Measurements from ENCODE around the gene LILRA5.
"Not testable (repeated sequence)": the region's sequence is repeated elsewhere in the genome, so short reads cannot be mapped to it uniquely, and the experiment has no call there.

Gene LILRA5

DNA sequence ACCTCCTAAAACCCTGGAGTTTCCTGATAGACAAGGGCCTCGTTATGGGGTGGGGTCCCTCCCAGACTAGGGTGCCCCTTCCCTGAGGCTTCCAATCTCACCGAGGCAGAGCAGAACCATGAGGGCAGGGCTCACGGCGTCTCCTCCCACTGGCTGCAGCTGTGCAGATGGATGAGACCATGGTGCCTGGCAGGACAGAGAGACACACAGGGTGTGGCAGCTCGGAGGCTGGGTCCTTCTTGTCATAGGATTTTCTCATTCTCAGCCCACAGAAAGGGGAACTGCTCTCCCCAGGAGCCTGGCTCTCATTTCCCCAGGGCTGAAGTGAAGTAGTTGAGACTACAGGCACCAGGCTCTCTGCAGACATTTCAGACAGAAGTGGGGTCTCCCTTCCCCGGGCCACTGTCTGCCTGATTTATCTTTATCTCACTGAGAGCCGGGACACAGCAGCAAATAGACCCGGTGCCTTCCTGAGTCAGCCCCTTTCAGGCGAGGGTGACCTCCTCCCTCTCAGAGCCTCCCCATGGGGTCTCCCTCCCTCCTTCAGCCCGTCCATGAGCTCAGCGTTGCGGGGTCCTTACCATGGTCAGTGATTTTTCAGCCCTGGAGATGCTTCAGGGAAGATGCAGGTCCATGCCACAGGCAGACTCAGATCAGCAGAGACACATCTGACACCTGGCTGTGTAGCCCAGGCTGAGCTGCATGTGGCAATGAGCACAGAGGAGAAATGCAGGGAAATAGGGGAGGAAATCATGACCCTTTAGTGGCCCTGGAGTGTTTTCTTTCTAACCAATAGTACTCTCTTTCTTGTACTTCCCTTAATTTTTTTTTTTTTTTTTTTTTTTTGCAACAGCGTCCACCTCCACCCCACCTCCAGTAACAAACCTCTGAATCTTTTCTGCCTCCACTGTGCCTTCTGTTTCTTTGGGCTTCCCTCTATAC, at the start of gene LILRA5:
Gene LILRA5 (minus strand): TSS at position 731 of the 942 bp plus-strand sequence. CDS start 147 bp downstream, at position 584.
- no peak for DNase-seq

DNA sequence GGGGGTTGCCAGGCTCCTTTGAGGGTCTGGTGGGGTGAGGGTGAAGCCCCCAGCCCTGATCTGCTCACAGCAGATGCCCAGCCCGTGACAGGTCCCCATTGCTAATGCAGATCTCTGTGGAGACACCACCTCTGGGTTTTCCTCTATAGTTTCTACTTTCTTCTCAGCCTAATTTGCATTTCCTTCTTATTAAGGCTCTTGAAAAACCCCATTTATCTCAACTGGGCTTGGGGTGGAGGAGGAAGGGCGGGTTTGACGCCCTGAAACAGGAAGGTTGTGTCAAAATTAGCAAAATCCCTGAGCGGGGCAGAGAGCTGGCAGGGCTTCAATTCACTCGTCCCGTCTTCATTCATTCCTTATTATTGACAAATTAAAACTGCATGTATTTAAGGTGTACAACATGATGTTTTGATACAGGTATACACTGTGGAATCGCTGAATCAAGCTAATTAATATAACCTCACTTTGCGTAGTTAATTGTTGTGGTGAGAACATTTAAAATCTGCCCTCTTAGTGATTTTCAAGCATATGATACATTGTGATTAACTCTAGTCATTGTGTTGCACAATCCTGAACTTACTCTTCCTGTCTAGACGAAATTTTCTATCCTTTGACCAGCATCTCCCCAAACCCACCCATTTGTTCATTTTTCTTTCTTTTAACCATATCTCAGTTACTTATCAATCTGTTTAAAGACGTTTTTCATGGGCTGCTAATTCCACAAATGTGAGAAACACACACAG, 48.9 kb upstream of the LILRA5 start:
- DNase-seq = not testable (repeated sequence)

DNA sequence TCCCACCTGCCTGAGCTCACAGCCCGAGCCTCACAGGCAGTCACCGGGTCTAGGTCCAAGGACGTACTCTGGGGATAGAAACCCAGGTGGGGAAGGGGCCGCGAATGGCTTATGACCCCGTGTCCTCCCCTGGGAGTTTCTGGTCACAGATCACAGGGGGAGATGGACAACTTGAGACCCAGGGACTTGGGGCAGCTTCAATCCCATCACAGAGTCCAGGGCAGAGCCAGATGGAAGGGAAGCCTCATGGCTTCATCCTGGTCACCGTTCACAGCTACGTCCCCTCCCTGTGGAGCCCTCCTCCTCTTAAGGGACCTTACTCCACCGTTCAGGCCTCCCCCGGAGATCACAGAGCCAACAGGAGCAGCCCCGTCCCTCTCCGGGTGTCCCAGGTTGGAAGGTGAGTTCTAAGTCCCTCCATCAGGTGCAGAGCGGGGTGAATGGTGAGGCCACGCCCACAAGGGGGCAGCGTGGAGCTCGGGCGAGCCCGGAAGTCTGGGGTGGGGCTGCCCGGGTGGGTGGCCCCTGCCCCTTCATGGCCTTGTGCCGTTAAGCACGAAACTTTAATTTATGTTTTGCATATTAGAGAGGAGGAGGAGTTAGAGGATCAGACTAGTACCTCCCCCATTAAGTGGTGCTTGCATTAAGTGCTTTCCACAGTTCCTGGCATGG, 46.3 kb upstream of the LILRA5 start:
- not testable (repeated sequence) for DNase-seq

DNA sequence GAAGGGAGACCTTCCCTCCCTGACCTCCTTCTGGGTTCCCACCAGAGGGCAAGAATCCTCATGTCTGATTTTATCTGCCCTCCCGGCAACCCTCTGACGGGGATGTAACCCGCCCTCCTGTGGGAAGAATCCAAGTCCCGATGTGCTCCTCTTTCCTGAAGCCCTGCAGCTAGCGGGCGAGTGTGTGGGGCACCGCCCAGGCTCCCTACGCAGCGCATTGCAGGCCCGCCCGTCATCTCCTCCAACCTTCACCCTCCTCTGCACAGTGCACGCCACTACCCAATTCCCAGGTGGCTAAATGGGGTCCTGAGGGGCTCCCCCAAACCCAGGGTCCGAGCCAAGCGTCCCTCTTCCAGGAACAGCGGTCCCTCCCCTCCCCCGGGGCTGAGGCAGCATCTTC, 44.4 kb upstream of the LILRA5 start:
- no peak for DNase-seq

DNA sequence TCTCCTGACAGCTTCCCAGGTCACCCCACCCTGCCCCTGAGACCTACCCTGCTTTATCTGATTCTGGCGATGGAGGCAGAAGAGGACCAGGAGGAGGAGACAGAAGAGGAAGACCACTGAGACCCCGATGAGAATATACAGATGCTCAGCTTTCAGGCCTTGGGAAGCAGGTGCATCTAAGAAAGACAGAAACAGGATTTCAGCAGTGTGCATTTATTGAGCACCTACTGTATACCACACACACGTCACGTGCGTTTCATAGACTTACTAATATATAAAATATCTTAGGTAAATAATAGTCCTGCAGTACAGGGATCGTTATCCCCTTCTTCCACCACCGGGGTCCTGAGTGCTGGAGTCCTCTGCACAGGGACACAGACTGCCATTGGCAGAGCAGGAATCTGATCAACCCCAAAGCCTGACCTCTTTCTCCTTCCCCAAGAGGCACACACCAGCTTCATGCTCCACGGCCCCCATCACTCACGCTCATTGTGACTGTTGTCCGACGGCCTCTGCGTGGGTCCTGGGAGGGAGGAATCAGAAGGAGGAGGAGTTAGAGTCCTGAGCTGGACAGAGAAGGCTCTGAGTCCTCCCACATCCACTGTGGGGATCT, 43.6 kb upstream of the LILRA5 start:
- DNase-seq = no peak

DNA sequence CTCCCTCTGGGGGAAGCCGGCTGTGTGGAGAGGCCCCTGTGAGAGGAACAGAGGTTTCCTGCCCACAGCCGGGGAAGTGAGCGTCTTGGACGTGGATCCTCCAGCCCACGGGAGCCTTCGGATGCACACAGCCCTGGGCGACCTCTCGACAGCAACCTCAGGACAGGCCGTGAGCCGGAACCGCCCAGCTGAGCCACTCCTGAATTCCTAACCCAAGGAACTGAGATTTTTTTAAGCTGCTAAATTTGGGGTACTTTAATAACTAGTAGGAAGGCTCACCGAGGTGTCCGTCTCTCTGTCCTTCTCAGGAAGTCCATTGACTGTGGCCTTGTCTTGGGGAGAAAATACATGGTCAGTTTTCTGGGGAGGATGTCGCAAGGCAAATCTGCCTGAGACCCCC, 42.7 kb upstream of the LILRA5 start:
- no peak for DNase-seq

DNA sequence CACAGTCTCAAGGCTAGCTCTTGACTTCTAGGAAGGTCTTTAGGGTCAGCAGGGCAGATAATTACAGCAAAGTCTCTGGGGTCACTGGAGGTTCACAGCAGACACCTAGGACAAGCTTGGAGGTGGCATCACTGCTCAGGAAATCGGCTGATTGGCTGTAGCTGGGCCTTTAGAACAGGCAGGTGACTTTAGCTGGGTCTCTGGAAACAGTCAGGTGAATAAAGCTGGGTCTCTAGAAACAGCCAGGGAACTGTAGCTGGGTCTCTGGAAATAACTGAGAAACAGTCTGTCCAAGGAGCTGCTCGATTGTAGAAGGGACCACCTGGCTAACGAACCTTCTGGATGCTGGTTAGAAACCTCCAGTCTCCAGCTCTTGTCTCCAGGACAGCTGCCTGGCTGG, 41.8 kb upstream of the LILRA5 start:
- no peak for DNase-seq

DNA sequence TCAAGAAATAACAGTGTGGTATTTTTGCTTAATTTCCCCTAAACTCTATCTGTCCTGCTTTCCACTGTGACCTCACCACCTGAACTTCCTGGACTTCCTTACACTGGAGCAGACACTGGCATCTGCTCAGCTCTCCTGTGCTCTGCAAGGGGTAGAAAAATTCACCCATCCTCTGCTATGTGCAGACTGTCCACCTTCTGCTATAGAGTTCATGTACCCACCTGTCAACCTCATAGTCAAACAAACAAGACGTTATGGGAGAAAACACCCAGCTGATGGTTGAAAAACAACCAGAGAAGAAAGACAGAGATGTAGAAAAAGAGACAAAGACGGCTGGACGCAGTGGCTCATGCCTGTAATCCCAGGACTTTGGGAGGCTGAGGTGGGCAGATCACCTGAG, 39.6 kb upstream of the LILRA5 start:
- no peak for DNase-seq

DNA sequence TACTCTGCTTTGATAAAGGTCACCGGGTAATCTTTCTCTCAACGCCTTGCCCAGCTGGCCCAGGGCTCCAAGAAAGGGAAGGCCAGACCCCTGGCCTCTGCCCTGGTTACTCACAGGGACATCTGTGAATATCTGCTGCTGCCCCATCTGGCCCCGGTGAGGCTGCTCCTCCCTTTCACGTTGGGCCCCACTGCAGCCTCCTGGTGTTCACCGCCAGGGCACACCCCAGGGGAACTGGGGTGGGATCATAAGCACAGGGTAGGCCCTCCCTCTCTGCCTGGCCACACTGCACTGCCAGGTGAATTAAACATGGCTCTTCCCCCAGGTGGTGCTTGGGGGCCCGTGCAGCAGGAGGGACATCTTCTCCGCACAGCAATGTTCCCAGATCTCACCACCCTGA, 39.1 kb upstream of the LILRA5 start:
- no peak for DNase-seq

DNA sequence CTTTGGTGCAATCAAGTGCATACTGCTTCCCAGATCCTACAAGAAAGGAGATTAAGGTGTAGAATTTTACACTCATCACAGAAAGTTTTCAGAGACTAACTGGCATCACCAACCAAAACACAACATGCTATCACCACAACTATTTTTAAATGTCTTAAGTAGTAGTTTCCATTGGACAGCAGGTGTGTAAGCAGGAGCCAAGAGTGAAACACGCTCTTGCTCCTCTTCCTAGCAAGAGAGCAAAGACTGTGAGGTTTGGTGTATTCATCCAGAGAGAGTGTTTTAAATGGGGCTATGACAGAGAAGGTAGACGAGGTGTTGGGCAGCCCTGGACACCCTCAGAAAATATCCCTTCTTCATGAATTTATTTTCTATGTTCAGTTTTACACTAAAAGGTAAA, 38.5 kb upstream of the LILRA5 start:
- DNase-seq = no peak

DNA sequence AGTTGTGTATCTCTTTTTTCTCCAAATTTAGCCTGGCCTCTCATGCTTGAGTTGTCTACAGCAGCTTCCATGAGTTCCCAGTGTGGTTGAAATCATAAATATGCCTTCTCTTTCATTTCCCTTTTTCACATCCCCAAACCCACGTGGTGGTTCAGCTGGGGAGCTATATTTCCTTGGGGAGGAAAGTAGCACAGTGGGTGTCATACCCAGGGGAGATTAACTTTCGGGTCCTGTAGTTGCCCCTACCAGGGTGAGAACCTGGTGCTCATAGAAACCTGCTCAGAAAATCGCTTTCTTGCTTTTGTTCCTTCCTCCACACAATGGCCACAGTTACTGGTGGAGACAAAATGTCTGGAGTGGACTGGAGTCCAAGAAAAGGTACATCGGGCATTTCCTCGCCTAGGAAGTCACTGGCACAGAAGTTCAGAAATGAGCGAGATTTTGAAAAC, 33.0 kb upstream of the LILRA5 start:
- DNase-seq = no peak

DNA sequence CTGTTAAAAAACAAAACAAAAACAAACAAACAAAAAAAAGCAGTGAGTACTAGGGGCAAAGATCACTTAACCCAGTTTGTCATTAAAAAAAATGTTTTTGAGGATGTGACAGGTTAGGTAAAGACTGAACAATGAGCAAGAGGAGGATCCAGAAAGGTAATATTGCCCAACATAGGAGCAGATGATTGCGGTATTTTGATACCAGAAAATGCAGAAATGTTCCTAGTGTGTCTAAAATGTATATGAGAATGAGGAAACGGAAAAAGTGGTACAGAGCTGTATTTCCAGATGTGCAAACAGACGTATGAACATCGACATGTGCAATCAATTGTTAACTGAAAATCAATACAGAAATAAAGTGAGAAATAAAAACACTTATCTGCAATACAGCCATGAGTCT, 30.9 kb upstream of the LILRA5 start:
- DNase-seq = no peak

DNA sequence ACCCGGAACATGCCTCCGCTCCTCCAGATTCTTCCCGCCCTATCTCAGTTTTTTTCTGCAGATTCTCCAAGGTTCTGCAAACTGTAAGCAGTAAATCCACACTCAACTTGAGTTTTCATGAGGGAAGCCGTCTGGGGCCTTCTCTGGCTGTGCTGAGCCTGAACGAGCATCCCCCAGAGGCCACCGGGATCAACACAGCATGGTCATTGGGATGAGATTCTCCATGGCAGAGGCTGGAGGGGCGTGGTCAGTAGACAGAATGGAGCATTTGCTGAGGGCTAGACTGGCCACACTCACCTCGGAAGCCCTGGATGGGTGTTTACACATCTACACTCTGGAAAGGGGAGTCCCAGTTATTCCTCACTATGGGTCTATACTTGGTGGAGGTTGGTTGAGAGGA, 28.3 kb upstream of the LILRA5 start:
- no peak for DNase-seq

DNA sequence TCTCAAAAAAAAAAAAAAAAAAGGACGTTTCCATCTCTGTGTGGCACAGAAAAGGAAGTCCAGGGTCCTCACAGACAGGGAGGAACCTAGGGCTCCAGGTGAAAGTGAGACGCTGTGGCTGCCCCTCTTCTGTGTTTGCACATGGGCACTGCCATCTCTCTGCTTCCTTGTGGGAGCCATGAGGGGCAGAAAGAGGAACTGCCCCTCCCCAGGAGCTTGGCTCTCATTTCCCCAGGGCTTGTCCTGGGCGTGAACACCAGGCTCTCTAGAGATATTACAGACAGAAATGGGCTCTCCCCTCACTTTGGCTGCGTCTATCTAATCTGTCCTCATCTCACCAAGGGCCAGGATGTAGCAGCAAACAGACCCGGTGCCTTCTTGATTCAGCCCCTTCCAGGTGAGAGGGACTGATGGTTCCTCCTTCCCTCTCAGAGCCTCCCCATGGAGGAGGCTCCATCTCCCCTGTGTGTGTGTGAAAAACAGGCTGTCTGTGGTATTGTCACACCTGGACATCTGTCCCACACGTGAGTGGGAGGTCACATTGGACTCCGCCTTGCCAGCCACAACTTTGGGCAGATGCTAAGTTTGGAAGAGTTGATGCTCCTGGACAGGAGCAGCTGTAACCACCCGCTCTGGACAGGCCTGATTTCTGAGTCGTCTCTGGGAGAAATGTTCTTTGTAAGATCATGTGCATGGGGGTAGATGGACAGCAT, 26.8 kb upstream of the LILRA5 start:
- no peak for DNase-seq

DNA sequence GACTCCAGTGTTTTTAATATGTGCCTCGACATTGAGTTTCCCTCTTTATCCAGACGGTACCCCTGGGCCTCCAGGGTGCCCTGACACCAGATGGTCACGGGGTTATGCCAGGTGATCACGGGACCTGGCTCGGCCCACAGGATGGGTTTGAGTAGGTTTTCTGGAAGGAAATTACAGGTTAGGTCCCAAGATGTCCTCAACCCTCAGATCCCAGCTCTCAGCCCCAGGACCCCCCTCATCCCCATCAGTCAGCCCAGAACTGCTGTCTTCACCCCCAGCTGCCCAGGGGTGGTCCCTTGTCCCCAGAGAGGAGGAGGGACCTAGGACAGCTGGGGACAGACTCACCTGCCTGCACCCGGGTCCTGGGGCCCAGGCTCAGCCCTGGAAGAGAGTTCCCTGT, 25.6 kb upstream of the LILRA5 start:
- no peak for DNase-seq

DNA sequence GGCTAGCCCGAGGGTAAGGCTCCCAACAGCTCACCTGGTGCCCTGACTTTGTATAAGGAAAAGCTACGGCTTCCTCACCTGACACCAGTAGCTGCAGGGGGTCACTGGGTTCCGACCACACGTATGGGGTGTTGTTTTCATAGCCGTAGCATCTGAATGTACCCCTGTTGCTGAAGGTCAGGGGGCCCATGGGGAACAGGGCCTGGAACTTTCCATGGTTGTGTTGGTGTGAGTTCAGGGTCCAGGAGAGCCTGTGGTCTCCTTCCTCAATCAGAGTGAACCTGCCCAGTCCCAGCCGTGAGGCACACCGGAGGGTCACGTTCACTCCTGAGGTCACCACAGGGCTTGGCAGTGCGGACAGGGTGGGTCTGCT, 24.9 kb upstream of the LILRA5 start:
- DNase-seq = no peak

DNA sequence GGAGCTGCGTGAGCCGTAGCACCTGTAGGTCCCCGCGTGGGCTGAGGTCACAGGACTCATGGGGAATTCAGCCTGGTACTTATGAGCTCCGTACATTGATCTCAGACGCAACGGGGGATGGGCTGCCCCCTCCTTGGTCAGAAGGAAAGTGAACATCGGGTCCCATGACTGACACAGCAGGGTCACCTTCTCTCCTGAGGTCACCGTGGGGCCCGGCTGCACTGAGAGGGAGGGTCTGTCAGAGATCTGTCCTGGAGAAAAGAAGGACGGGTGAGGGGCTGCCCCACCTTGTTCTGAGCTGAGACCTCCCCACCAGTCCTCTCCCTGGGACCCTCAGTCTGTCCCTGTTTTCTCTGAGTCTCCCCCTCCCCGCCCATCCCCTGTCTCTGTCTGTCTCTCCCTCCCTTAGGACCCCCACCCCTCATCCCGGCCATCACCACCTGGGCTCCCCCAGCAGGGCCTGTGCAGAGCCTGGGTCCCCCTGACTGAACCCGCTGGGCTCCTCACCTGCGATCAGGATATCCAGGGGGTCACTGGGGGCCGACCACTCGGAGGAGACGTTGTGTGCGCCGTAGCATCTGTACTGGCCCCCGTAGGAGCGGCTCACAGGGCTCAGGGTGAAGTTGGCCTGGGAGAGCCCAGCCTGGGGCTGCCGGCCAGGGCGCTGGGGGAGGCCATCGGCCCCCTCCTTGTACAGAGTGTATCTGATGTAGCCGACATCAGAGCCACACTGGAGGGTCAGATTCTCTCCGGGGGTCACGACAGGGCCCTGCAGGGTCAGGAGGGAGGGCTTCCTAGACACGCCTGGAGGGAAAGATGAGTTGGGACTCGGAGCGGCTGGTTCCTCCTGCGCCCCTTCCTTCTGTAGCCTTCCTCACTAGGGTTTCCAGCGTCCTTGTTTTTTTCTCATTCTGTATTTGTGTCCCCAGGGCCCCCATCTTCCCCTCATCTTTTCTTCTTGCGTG, 24.2 kb upstream of the LILRA5 start:
- DNase-seq = no peak

DNA sequence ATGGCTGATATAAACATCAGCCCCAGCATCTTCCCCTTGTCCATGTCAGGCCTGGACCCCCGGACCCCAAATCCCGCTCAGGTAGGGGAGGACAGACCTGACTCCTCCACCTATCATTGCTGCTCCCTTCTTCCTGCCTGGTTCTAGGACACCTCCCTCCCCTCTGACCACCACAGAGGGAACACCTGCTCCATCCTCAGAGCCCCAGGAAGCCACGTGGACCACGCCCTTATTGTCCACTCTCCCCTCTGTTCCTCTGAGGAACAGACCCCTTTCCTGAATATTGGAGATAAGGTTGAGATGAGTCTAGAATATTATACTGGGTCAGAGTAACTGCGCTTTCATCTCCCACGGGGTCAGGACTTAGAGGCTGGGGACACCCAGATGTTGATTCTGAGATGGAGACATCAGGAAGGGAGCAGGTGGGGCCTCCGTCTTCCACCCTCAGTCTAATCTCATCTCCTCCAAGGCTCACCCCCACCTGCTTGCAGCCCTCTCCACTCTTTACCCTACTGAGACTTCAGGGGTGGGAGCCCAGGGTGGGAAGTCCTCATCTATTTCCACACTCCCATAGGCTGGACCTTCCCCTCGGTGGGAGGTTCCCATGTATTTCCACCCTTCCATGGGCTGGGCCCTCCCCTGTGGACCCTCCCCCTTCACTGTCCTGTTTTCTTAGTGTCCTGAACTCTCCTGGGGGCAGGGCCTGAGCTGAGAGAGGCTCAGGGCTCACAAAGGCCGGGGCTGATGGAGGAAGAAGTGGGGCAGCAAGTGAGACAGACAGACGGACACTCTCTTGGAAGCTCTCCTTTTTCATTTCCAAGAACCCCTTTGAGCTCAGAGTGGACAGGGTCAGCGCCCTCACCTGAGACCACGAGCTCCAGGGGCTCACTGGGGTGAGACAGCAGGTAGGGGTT, 23.3 kb upstream of the LILRA5 start:
- no peak for DNase-seq

DNA sequence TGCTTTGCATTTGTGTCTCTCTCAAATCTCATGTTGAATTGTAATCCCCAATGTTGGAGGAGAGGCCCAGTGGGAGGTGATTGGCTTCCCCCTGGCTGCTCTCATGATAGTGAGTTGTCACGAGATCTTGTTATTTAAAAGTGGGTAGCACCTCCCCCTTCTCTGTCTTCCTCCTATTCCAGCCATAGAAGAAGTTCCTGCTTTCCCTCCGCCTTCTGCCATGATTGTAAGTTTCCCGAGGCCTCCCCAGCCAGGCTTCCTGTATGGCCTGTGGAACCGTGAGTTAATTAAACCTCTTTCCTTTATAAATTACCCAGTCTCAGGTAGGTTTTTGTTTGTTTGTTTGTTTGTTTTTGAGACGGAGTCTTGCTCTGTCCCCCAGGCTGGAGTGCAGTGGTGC, 22.2 kb upstream of the LILRA5 start:
- no peak for DNase-seq

Measured in NCI-H82 (cell line).